A549 (cell line): ENCODE results near the gene OR6C2. TPM values are rescaled to one million over a fixed set of nuclear protein-coding genes. Genes with fewer than 3 reads are reported as not detected.

ENCODE experiments used
- ATAC-seq, 2 experiments: fragments of 200-7000 bp in 1 of 2; fragments of >200 bp in 1 of 2; cut with Nextera tagmentation in 1 of 2; cut with Tn5 transposase in 1 of 2; 3 replicates each; pipeline versions ENCODE4 v1.8.0 to v1.9.1; 2018 to 2020; ENCODE audit warnings: mild to moderate bottlenecking in 1 of 2, moderate library complexity in 1 of 2
- CTCF ChIA-PET: fragments of 300-600 bp; sonication (Branson Sonifier 250); formaldehyde crosslinking; extraction: SDS; loops from one replicate; lab custom pipeline; 2021; ENCODE audit warnings: antibody characterized with exemption, inconsistent platforms; lab: Yijun Ruan, JAX
- POLR2A ChIA-PET: fragments of 350-600 bp; formaldehyde crosslinking; extraction: SDS; loops from one replicate; lab custom pipeline; 2021; ENCODE audit warnings: antibody characterized with exemption, inconsistent platforms; lab: Yijun Ruan, JAX
- DNase-seq, 2 experiments: peaks; one replicate each; pipeline versions ENCODE4 v3.0.0 to v3.0.0-alpha.2; 2011 to 2016; ENCODE audit warnings: low read depth in 1 of 2, low spot score in 1 of 2
- FAIRE-seq: peaks from 2 replicates; lab custom pipeline; 2011; peaks lifted over from hg19 to GRCh38; lab: Jason Lieb, UNC
- H3K27ac ChIP-seq, 2 experiments: fragments of >200 bp; sonication (Bioruptor Twin); formaldehyde crosslinking; 3 replicates each; pipeline ENCODE4 v1.5.1; 2016 to 2017
- H3K4me1 ChIP-seq: fragments of >200 bp; sonication (Bioruptor Twin); formaldehyde crosslinking; 3 replicates; pipeline ENCODE4 v1.6.1; 2016
- H3K4me2 ChIP-seq: fragments of >200 bp; sonication (Bioruptor Twin); formaldehyde crosslinking; 3 replicates; pipeline ENCODE4 v1.6.1; 2016
- H3K4me3 ChIP-seq: fragments of >200 bp; sonication (Bioruptor Twin); formaldehyde crosslinking; 3 replicates; pipeline ENCODE4 v1.5.1; 2016
- H3K9me3 ChIP-seq: fragments of >200 bp; sonication (Bioruptor Twin); formaldehyde crosslinking; 3 replicates; pipeline ENCODE4 v1.6.1; 2016
- CBX2 ChIP-seq: fragments of 200-600 bp; sonication (generic); IDR thresholded peaks from 2 replicates; pipeline ENCODE4 v1.6.1; 2016; ENCODE audit warnings: low read depth, mild to moderate bottlenecking, borderline replicate concordance
- CHD4 ChIP-seq: fragments of 200-600 bp; sonication (generic); IDR thresholded peaks from 2 replicates; pipeline ENCODE4 v1.6.1; 2016; ENCODE audit warnings: antibody characterized with exemption, mild to moderate bottlenecking, borderline replicate concordance
- EP300 ChIP-seq, 2 experiments: fragments of >200 bp; sonication (Bioruptor Twin); formaldehyde crosslinking; IDR thresholded peaks; 2 replicates in 1 of 2; 3 replicates in 1 of 2; pipeline ENCODE4 v1.6.1; 2016 to 2017
- FOSB ChIP-seq: fragments of 250-450 bp; sonication (Bioruptor Pico); IDR thresholded peaks from 2 replicates; pipeline ENCODE4 v1.5.0; 2020; ENCODE audit warnings: mild to moderate bottlenecking, moderate library complexity
- HDAC2 ChIP-seq: fragments of 200-600 bp; sonication (generic); IDR thresholded peaks from 2 replicates; pipeline ENCODE4 v1.6.1; 2016
- HEYL ChIP-seq: fragments of 250-450 bp; sonication (Bioruptor Pico); IDR thresholded peaks from 2 replicates; pipeline ENCODE4 v1.8.0; 2021; ENCODE audit warnings: mild to moderate bottlenecking, moderate library complexity
- HOXA7 ChIP-seq: fragments of 250-450 bp; sonication (Bioruptor Pico); IDR thresholded peaks from 2 replicates; pipeline ENCODE4 v1.5.0; 2020; ENCODE audit warnings: mild to moderate bottlenecking, moderate library complexity
- HOXB13 ChIP-seq: fragments of 250-450 bp; sonication (Bioruptor Pico); IDR thresholded peaks from 2 replicates; pipeline ENCODE4 v1.5.0; 2020; ENCODE audit warnings: low read depth, mild to moderate bottlenecking, moderate library complexity
- HOXB5 ChIP-seq: fragments of 250-450 bp; sonication (Bioruptor Pico); IDR thresholded peaks from 2 replicates; pipeline ENCODE4 v1.5.0; 2020; ENCODE audit warnings: mild to moderate bottlenecking, moderate library complexity
- MAFK ChIP-seq: fragments of 450-650 bp; IDR thresholded peaks from 2 replicates; pipeline ENCODE4 v1.6.1; 2014; ENCODE audit not compliant: partially characterized antibody
- MYC ChIP-seq: IDR thresholded peaks from 2 replicates; pipeline ENCODE4 v1.6.1; 2012; ENCODE audit warnings: mild to moderate bottlenecking, inconsistent platforms, low read length, improper control_type of control experiment, borderline replicate concordance
- NPAS2 ChIP-seq: fragments of 250-450 bp; sonication (Bioruptor Pico); IDR thresholded peaks from 2 replicates; pipeline ENCODE4 v1.8.0; 2022; ENCODE audit warnings: mild to moderate bottlenecking, moderate library complexity, borderline replicate concordance
- NR3C1 ChIP-seq: fragments of >200 bp; sonication (Bioruptor Twin); formaldehyde crosslinking; IDR thresholded peaks from 3 replicates; pipeline ENCODE4 v1.6.1; 2017
- PHF8 ChIP-seq: fragments of 200-600 bp; sonication (generic); IDR thresholded peaks from 2 replicates; pipeline ENCODE4 v1.6.1; 2016; ENCODE audit warnings: low read depth, mild to moderate bottlenecking, antibody characterized with exemption, moderate library complexity, borderline replicate concordance
- POLR2A ChIP-seq: IDR thresholded peaks from 2 replicates; pipeline ENCODE4 v1.6.1; 2012; ENCODE audit warnings: mild to moderate bottlenecking, low read length
- POLR2AphosphoS2 ChIP-seq: conservative IDR thresholded peaks from 2 replicates; pipeline ENCODE4 v1.6.1; 2012; ENCODE audit warnings: low read length, improper control_type of control experiment, inconsistent platforms
- RARB ChIP-seq: fragments of 250-450 bp; sonication (Bioruptor Pico); IDR thresholded peaks from 2 replicates; pipeline ENCODE4 v1.8.0; 2021; ENCODE audit warnings: mild to moderate bottlenecking, moderate library complexity
- RCOR1 ChIP-seq: fragments of 150-350 bp; IDR thresholded peaks from 2 replicates; pipeline ENCODE4 v1.6.1; 2014; ENCODE audit warnings: antibody characterized with exemption, low read length, low read depth
- RFX5 ChIP-seq: fragments of 450-650 bp; IDR thresholded peaks from 2 replicates; pipeline ENCODE4 v1.7.1; 2014; ENCODE audit warnings: antibody characterized with exemption, mild to moderate bottlenecking, moderate library complexity
- RNF2 ChIP-seq: fragments of 200-600 bp; sonication (generic); IDR thresholded peaks from 2 replicates; pipeline ENCODE4 v1.6.1; 2016; ENCODE audit warnings: low read depth, mild to moderate bottlenecking, antibody characterized with exemption, moderate library complexity, borderline replicate concordance
- SREBF2 ChIP-seq: fragments of 450-650 bp; IDR thresholded peaks from 2 replicates; pipeline ENCODE4 v1.6.1; 2014; ENCODE audit warnings: mild to moderate bottlenecking, moderate library complexity
- TFCP2L1 ChIP-seq: fragments of 250-450 bp; sonication (Bioruptor Pico); IDR thresholded peaks from 2 replicates; pipeline ENCODE4 v1.5.0; 2021; ENCODE audit warnings: mild to moderate bottlenecking
- ZC3H11A ChIP-seq: fragments of 450-650 bp; IDR thresholded peaks from 2 replicates; pipeline ENCODE4 v1.6.1; 2014; ENCODE audit warnings: antibody characterized with exemption, mild to moderate bottlenecking
- ZFP36 ChIP-seq: fragments of 450-650 bp; IDR thresholded peaks from 2 replicates; pipeline ENCODE4 v1.6.1; 2014; ENCODE audit warnings: borderline replicate concordance; ENCODE audit not compliant: partially characterized antibody
- WGBS: methylation state at CpG from one replicate; pipeline ENCODE4 v1.1.6; 2017; ENCODE audit errors: missing lambda C conversion rate; 5-methylcytosine and 5-hydroxymethylcytosine counted together
- polyA plus RNA-seq, 4 experiments: library from polyadenylated mRNA; depleted of rRNA in 3 of 4; stranded (reverse); fragments of >200 nt; fragmentation: RNase III in 1 of 4; extraction: RNeasy Plus Mini Kit Qiagen cat#74134 plus additional on column Dnase treatment in 1 of 4; gene quantifications; 2 replicates in 3 of 4; 3 replicates in 1 of 4; pipeline ENCODE4 v1.2.3, GENCODE V29; 2011 to 2017
- TF ChIP-seq, protein P1 (sequence below): IDR thresholded peaks from 2 replicates; pipeline ENCODE4 v1.6.1; 2012; ENCODE audit warnings: low read depth, borderline replicate concordance
- TF ChIP-seq, protein P2 (sequence below): fragments of 250-450 bp; sonication (Bioruptor Pico); IDR thresholded peaks from 2 replicates; pipeline ENCODE4 v1.5.0; 2020; ENCODE audit warnings: low read depth, mild to moderate bottlenecking, moderate library complexity
- TF ChIP-seq, protein P3 (sequence below): fragments of 450-650 bp; IDR thresholded peaks from 2 replicates; pipeline ENCODE4 v1.6.1; 2014; ENCODE audit warnings: antibody characterized with exemption
- TF ChIP-seq, protein P4 (sequence below): IDR thresholded peaks from 2 replicates; pipeline ENCODE4 v1.6.1; 2012
- TF ChIP-seq, protein P5 (sequence below): IDR thresholded peaks from 2 replicates; pipeline ENCODE4 v1.6.1; 2012

OR6C2 gene
- polyA plus RNA-seq, 2 of the 4 experiments (the other 2 are of a cell fraction) = not detected

DNA sequence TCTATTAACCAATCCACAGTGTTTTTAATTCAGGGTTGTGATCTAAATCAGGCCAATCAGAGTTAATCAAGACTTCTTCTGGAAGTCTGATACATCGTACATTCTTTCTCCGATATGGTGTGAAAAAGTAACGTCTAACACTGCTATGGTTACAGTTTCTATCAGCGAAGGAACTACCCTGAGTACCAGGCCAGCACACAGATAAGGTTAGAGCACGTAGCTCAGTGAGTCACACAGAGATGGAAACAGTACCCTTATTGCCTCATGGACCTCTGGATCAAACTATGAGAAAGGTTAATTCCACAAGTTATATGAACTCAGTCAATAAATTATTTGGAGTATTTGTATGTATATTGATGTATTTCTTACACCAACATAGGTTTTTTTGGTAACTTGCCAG, 51.6 kb downstream of the OR6C2 start:
- ChIA-PET POLR2A (no interaction called here), CTCF (no interaction called here)
- no peaks in the 10 kb centered on the region for H3K4me1 ChIP-seq
- 36% methylated on average over 5 of the region's 5 CpGs for WGBS
- no peak overlapping the region for H3K4me3 ChIP-seq
- no peaks in the 10 kb centered on the region for H3K9me3 ChIP-seq
- DNase-seq (no peak), FAIRE-seq (no peak), ATAC-seq (no peak)
- no peak for TF ChIP-seq ZC3H11A
- no peak for TF ChIP-seq POLR2AphosphoS2
- TF ChIP-seq, protein P1, sequence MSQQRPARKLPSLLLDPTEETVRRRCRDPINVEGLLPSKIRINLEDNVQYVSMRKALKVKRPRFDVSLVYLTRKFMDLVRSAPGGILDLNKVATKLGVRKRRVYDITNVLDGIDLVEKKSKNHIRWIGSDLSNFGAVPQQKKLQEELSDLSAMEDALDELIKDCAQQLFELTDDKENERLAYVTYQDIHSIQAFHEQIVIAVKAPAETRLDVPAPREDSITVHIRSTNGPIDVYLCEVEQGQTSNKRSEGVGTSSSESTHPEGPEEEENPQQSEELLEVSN = no peak
- no peak for TF ChIP-seq HOXB13
- no peak for TF ChIP-seq HOXB5 (CRISPR knock-in tag)
- no peak for TF ChIP-seq SREBF2
- no peak for TF ChIP-seq MYC
- TF ChIP-seq RNF2 = no peak
- TF ChIP-seq POLR2A = no peak
- TF ChIP-seq CBX2 = no peak
- no peak for TF ChIP-seq TFCP2L1 (CRISPR knock-in tag)
- TF ChIP-seq PHF8 = no peak
- TF ChIP-seq, protein P2, sequence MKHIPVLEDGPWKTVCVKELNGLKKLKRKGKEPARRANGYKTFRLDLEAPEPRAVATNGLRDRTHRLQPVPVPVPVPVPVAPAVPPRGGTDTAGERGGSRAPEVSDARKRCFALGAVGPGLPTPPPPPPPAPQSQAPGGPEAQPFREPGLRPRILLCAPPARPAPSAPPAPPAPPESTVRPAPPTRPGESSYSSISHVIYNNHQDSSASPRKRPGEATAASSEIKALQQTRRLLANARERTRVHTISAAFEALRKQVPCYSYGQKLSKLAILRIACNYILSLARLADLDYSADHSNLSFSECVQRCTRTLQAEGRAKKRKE (CRISPR knock-in tag) = no peak
- TF ChIP-seq HEYL (CRISPR knock-in tag) = no peak
- no peak for TF ChIP-seq MAFK
- TF ChIP-seq EP300 (IDR thresholded peaks at IDR 0.05) = no peak
- TF ChIP-seq NPAS2 (CRISPR knock-in tag) = no peak
- no peak for TF ChIP-seq CHD4
- H3K27ac ChIP-seq = no peak overlapping the region
- H3K4me2 ChIP-seq = no peak overlapping the region

DNA sequence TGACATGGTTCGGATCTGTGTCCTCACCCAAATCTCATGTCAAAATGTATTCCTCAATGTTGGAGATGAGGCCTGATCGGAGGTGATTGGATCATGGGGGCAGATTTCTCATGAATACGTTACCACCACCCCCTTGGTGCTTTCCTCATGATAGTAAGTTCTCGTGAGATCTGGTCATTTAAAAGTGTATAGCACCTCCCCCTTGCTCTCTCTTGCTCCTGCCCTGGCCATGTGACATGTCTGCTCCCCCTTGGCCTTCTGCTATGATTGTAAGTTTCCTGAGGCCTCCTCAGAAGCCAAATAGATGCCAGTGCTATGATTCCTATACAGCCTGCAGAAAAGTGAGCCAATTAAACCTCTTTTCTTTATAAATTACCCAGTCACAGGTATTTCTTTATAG, 55.4 kb downstream of the OR6C2 start:
- WGBS = 40% methylated on average over 4 of the region's 4 CpGs
- ChIA-PET POLR2A (no interaction called here), CTCF (no interaction called here)

DNA sequence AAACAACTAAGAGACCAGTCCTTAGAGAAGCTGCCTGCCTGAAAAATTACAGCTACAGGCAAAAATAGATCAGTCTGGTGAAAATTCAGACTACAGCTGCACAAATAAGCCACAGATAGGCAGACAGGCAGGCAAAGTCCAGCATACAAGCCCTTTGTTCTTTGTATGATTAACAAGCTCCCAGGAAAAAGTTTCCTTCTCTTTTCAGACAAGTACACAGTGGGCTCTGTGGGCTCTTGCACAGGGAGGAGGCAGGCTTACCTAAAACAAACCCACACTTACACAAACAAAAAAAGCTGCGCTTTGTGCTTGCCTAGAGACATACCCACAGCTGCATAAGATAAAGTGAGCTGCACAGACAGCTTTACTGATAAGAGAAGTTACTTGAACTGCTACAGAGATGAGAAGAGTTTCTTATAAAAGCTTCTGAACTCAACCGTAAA, 56.0 kb downstream of the OR6C2 start:
- no peak overlapping the region for H3K4me2 ChIP-seq
- no peak overlapping the region for H3K4me3 ChIP-seq
- no peak for DNase-seq
- no peaks in the 10 kb centered on the region for H3K9me3 ChIP-seq
- H3K4me1 ChIP-seq = no peaks in the 10 kb centered on the region
- CTCF ChIA-PET = no interaction called here
- TF ChIP-seq NR3C1 = no peak
- no peak for TF ChIP-seq RCOR1
- no peak for TF ChIP-seq POLR2A
- TF ChIP-seq POLR2AphosphoS2 = no peak
- TF ChIP-seq NPAS2 (CRISPR knock-in tag) = no peak
- no peak for TF ChIP-seq ZC3H11A
- no peak for TF ChIP-seq HDAC2
- TF ChIP-seq, protein P3, sequence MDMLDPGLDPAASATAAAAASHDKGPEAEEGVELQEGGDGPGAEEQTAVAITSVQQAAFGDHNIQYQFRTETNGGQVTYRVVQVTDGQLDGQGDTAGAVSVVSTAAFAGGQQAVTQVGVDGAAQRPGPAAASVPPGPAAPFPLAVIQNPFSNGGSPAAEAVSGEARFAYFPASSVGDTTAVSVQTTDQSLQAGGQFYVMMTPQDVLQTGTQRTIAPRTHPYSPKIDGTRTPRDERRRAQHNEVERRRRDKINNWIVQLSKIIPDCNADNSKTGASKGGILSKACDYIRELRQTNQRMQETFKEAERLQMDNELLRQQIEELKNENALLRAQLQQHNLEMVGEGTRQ = no peak
- TF ChIP-seq, protein P4, sequence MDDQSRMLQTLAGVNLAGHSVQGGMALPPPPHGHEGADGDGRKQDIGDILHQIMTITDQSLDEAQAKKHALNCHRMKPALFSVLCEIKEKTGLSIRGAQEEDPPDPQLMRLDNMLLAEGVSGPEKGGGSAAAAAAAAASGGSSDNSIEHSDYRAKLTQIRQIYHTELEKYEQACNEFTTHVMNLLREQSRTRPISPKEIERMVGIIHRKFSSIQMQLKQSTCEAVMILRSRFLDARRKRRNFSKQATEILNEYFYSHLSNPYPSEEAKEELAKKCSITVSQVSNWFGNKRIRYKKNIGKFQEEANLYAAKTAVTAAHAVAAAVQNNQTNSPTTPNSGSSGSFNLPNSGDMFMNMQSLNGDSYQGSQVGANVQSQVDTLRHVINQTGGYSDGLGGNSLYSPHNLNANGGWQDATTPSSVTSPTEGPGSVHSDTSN = no peak
- TF ChIP-seq, all 56 proteins: peak for 0
- WGBS = 15% methylated on average over 2 of the region's 2 CpGs
- POLR2A ChIA-PET = no interaction called here
- H3K27ac ChIP-seq = no peak overlapping the region
- FAIRE-seq (no peak), ATAC-seq (no peak)

More for the DNA sequence above, 55.4 kb downstream of the OR6C2 start:
- TF ChIP-seq MAFK = no peak
- no peak for TF ChIP-seq RARB (CRISPR knock-in tag)
- TF ChIP-seq HOXA7 (CRISPR knock-in tag) = no peak
- TF ChIP-seq, protein P5, sequence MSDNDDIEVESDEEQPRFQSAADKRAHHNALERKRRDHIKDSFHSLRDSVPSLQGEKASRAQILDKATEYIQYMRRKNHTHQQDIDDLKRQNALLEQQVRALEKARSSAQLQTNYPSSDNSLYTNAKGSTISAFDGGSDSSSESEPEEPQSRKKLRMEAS = no peak
- no peak for TF ChIP-seq ZFP36
- TF ChIP-seq, protein P4 = no peak
- no peak for TF ChIP-seq HOXB5 (CRISPR knock-in tag)
- TF ChIP-seq PHF8 = no peak
- TF ChIP-seq RFX5 = no peak
- no peak for TF ChIP-seq FOSB
- no peak for TF ChIP-seq ZC3H11A
- no peaks in the 10 kb centered on the region for H3K9me3 ChIP-seq
- DNase-seq (no peak), FAIRE-seq (no peak), ATAC-seq (no peak)
- H3K4me1 ChIP-seq = no peaks in the 10 kb centered on the region
- no peak overlapping the region for H3K27ac ChIP-seq
- no peak overlapping the region for H3K4me2 ChIP-seq
- H3K4me3 ChIP-seq = no peak overlapping the region
